PC-9 (cell line): ENCODE data around the gene KCNQ5.

Experiments used
- CTCF ChIP-seq: fragments of 200-600 bp; sonication (generic); conservative IDR thresholded peaks from 2 replicates; pipeline ENCODE4 v1.6.1; 2017; ENCODE audit warnings: mixed run types, antibody characterized with exemption, mild to moderate bottlenecking, moderate library complexity
- EZH2 ChIP-seq: fragments of 200-600 bp; sonication (generic); IDR thresholded peaks from 2 replicates; pipeline ENCODE4 v1.8.0; 2017; ENCODE audit warnings: antibody characterized with exemption, low read depth

GRCh38 chr6:72844614-72845013 lies 222.8 kb downstream of the KCNQ5 start:
- TF ChIP-seq EZH2 (no peak), CTCF (no peak)
